ENCODE results near the gene HGS. TPM values are rescaled to one million over a fixed set of nuclear protein-coding genes. Genes with fewer than 3 reads are reported as not detected.

Gene HGS
- total and polyA plus RNA-seq, 2 of the 8 experiments (the other 6 are each of a cell fraction or from before 2014, with no cell fraction given), result 80.8 to 99.7 TPM

DNA sequence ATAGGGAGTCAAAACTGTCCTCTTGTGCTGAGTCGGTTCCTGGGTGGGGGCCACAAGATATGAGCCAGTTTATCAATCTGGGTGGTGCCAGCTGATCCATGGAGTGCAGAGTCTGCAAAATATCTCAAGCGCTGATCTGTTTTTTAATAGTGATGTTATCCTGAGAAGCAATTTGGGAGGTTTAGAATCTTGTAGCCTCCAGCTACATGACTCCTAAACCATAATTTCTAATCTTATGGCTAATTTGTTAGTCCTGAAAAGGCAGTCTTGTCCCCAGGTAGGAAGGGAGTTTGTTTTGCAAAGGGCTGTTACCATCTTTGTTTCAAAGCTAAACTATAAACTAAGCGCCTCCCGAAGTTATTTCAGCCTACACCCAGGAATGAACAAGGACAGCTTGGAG lies 45.1 kb upstream of the HGS start:
- no peak overlapping the region for H4K8ac ChIP-seq (ENCODE audit: extremely low read depth, insufficient read depth, low read length)
- no peak overlapping the region for H2AFZ ChIP-seq (ENCODE audit: low read length)
- H2BK12ac ChIP-seq (ENCODE audit: low read depth, low read length), result no peak overlapping the region
- H2BK5ac ChIP-seq (ENCODE audit: low read depth, low read length), result no peak overlapping the region
- H3K9me3 ChIP-seq (ENCODE audit: insufficient read depth in 2 of 2, low read depth in 1 of 2, low read length in 1 of 2), result no peaks in the 10 kb centered on the region
- no peak overlapping the region for H3K23ac ChIP-seq (ENCODE audit: insufficient read length)
- H3K23me2 ChIP-seq (ENCODE audit: low read depth, low read length), result peaks cover 3% of the 10 kb centered on the region; the same call in 1 of the 2 replicates
- no peak overlapping the region for H3K4ac ChIP-seq (replicated peaks; ENCODE audit: insufficient read length, low read depth, low read length)
- no peak overlapping the region for H4K91ac ChIP-seq (replicated peaks; ENCODE audit: insufficient read length, low read length)
- no peaks in the 10 kb centered on the region for H3K27me3 ChIP-seq (replicated peaks in 1 of 4; ENCODE audit: control insufficient read depth in 3 of 4, extremely low read depth in 1 of 4, insufficient read depth in 3 of 4, low read length in 3 of 4)
- no peaks in the 10 kb centered on the region for H3K4me1 ChIP-seq (replicated peaks in 1 of 4; ENCODE audit: control insufficient read depth in 3 of 4, insufficient read depth in 4 of 4, low read length in 3 of 4)
- no peaks in the 10 kb centered on the region; a peak in 1 of 8 replicates for H3K36me3 ChIP-seq (ENCODE audit: control insufficient read depth in 2 of 4, insufficient read depth in 4 of 4, low read length in 3 of 4)
- H2BK15ac ChIP-seq (ENCODE audit: low read length), result no peak overlapping the region
- whole genome bisulfite sequencing, 2 experiments (ENCODE audit: extremely low coverage in 1 of 2, insufficient coverage in 1 of 2, insufficient read length in 1 of 2, insufficient replicate concordance in 2 of 2, low coverage in 1 of 2, low lambda C conversion rate in 2 of 2, missing lambda C conversion rate in 1 of 2), result 91% methylated on average over 4 of the region's 4 CpGs; no CpG with 5 or more reads in 1 of the 2 experiments
- no peak overlapping the region for H3K18ac ChIP-seq (ENCODE audit: extremely low read depth, low read length)
- POLR2A ChIA-PET (ENCODE audit: partially characterized antibody), result interaction anchor here (0.6 kb wide), 1 partner anchor 1089 kb away, joined by 3 read pairs; no protein-coding TSS in a partner anchor
- CTCF ChIA-PET (ENCODE audit: partially characterized antibody), result interaction anchor here (0.9 to 1.7 kb wide), 4 partner anchors 15 to 198 kb away, joined by 3 to 6 read pairs (median 3); no protein-coding TSS in a partner anchor
- H3K14ac ChIP-seq (ENCODE audit: insufficient read length), result no peak overlapping the region
- no peak overlapping the region for H3K4me2 ChIP-seq (ENCODE audit: insufficient read depth in 1 of 2, low read depth in 2 of 2, low read length in 2 of 2)
- DNase-seq (ENCODE audit: low read depth in 1 of 2, low spot score in 2 of 2), result no peak
- H3K9ac ChIP-seq (replicated peaks in 1 of 4; ENCODE audit: extremely low read depth in 1 of 4, low read depth in 3 of 4, low read length in 3 of 4), result no peak overlapping the region
- H3K79me2 ChIP-seq (ENCODE audit: control insufficient read depth in 1 of 2, insufficient read depth in 2 of 2, low read length in 2 of 2), result peaks cover 7 to 27% of the 10 kb centered on the region in 2 experiments; a peak in 3 of 4 replicates
- no peak overlapping the region for H2BK120ac ChIP-seq (replicated peaks; ENCODE audit: low read depth, low read length)
- no peak overlapping the region for H2AK5ac ChIP-seq (ENCODE audit: low read depth, low read length)
- no peak overlapping the region for H2BK20ac ChIP-seq (ENCODE audit: low read length)
- no peaks in the 10 kb centered on the region for H4K20me1 ChIP-seq (replicated peaks in 1 of 2; ENCODE audit: control insufficient read depth in 1 of 2, insufficient read depth in 2 of 2, low read length in 2 of 2)
- H3K56ac ChIP-seq (replicated peaks; ENCODE audit: insufficient read length, low read depth, low read length), result no peak overlapping the region
- no peak overlapping the region for H4K5ac ChIP-seq (ENCODE audit: insufficient read length, low read depth, low read length)
- no peak overlapping the region for H3K4me3 ChIP-seq (ENCODE audit: extremely low read depth in 1 of 4, insufficient read depth in 2 of 4, low read depth in 3 of 4, low read length in 4 of 4)
- no peak for FAIRE-seq
- H3K27ac ChIP-seq (ENCODE audit: low read depth, low read length), result no peak overlapping the region
- TF ChIP-seq CBX5 (IDR thresholded peaks at IDR 0.05; ENCODE audit: low read depth, low read length) (no peak), PHF8 (conservative IDR thresholded peaks at IDR 0.05; ENCODE audit: low read depth, low read length) (no peak), FOSL1 (IDR thresholded peaks at IDR 0.05; ENCODE audit: insufficient read depth, low read depth, low read length) (no peak), ASH2L (IDR thresholded peaks at IDR 0.05; ENCODE audit: low read length) (no peak), KDM1A (IDR thresholded peaks at IDR 0.05; ENCODE audit: borderline replicate concordance, low read length) (no peak), HDAC2 (IDR thresholded peaks at IDR 0.05; ENCODE audit: borderline replicate concordance in 1 of 2, low read depth in 2 of 2, low read length in 2 of 2) (no peak), SAP30 (IDR thresholded peaks at IDR 0.05; ENCODE audit: insufficient read depth, insufficient replicate concordance, low read length) (no peak), NRF1 (IDR thresholded peaks at IDR 0.05; ENCODE audit: low read depth, low read length) (no peak)
- TF ChIP-seq, protein P1, sequence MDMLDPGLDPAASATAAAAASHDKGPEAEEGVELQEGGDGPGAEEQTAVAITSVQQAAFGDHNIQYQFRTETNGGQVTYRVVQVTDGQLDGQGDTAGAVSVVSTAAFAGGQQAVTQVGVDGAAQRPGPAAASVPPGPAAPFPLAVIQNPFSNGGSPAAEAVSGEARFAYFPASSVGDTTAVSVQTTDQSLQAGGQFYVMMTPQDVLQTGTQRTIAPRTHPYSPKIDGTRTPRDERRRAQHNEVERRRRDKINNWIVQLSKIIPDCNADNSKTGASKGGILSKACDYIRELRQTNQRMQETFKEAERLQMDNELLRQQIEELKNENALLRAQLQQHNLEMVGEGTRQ (IDR thresholded peaks at IDR 0.05; ENCODE audit: low read length), result no peak
- H3K79me1 ChIP-seq (ENCODE audit: low read depth, low read length), result no peaks in the 10 kb centered on the region

All from H1 (cell line).